Stimulated activated CD4-positive, alpha-beta T cell treated with anti-CD3 and anti-CD28 coated beads, Interleukin-1b, Interleukin-23, amount 100 ng/mL, for 48 hours (primary cell): ENCODE results near the gene CPNE5.

Experiments used
- DNase-seq: peaks from one replicate; pipeline ENCODE4 v3.0.0-alpha.2; 2020

Gene CPNE5

DNA sequence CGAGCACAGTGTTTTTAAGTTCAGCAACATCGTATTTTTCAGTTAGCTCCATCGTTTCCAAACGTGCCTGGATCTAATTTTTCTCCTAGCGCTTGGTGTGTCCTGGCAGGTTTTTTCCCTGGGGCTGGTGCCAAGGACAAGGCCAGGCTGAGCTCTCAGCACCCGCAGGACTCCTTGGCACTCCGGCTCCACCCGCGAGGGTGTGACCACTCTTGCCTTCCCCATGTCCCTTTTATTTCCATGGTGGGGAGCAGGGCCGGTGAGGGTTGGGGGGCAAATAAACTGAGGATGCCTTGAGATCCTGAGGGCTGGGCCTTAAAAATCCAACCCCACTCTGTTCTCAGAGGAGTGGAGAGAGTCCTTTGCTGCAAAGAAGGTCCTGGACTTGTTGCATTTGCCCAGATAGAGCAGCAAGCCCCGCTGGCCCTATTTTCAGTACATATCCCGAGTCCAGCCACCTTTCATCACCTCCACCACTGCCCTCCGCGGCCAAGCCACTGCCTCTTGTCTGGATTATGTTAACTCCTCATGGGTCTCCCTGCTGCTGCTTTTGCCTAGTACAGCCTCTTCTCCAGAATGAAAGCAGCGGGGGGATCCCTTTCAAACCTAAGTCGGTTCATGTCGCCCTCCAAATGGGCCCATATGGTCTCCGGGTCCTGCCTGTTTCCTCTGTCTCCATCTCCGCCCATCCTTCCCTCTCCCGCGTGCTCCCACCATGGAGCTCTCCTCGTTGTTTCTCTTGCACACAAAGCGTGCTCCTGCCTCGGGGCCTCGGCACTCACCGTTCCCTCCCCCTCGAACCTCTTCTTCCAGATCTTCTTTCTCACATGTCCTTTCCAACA lies 146.2 kb downstream of the CPNE5 start:
- DNase-seq = no peak

DNA sequence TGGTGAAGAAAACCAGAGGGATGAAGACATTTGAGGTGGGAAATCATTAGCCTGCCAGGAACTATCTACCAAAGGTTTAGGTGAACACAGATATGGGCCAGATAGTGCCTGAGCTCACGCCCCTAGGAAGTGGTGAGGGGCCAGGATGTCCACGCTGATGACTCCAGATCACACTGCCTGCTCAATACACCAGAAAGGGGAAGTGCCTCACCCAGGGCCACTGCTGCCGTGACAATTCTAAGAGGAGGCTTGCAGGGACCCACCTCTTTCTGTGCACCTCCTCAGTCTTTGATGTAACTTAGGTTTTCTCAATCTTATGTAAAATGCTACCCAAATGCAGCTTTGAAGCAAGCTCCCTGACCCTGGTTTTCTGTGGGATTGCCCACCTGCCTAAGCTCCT lies 147.0 kb downstream of the CPNE5 start:
- peak; percentile 37 for DNase-seq

DNA sequence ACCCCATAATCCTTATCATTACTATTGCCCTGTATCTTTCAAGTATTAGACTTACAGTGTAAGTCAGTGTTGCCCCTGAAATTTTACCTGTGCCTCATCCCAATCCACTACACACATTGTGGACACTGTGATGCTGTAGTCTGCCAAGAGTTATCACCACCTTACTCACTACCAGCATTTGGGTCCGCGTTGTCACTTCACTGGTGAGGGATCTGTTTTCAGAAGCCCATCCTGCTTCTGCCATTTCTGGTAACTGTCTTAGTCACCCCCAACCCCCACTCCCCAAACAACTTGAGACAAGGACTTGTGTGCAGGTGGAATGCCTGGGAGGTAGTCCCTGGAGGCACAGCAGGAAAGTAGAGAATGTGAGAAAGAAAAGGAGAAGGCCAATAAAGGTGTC lies 147.6 kb downstream of the CPNE5 start:
- DNase-seq = peak; percentile 22

GRCh38 chr6:36691011-36691410 lies 148.2 kb downstream of the CPNE5 start:
- DNase-seq = no peak
